ENCODE data around the gene SUPT3H. TPM values are rescaled to one million over a fixed set of nuclear protein-coding genes. Genes with fewer than 3 reads are reported as not detected.

The SUPT3H gene
- total RNA-seq, 1 experiment from 2014 or later, result 15.8 TPM

GRCh38 chr6:44837255-44837654 is 540.5 kb downstream of the SUPT3H start:
- no peak overlapping the region for H3K4me3 ChIP-seq
- H3K4me1 ChIP-seq, result no peaks in the 10 kb centered on the region
- H3K9me3 ChIP-seq (replicated peaks), result no peaks in the 10 kb centered on the region
- no peaks in the 10 kb centered on the region for H3K27me3 ChIP-seq
- DNase-seq, result no peak
- no peaks in the 10 kb centered on the region for H3K36me3 ChIP-seq
- H3K27ac ChIP-seq, result no peak overlapping the region

GRCh38 chr6:44833248-44833647 is 544.5 kb downstream of the SUPT3H start:
- H3K4me1 ChIP-seq, result peaks cover 15% of the 10 kb centered on the region
- no peaks in the 10 kb centered on the region for H3K36me3 ChIP-seq
- no peaks in the 10 kb centered on the region for H3K27me3 ChIP-seq
- no peak overlapping the region for H3K4me3 ChIP-seq
- DNase-seq, result no peak
- H3K27ac ChIP-seq, result no peak overlapping the region
- no peaks in the 10 kb centered on the region for H3K9me3 ChIP-seq (replicated peaks)

- DNase-seq, result peak; percentile 21 to 24
- H3K27me3 ChIP-seq, result no peaks in the 10 kb centered on the region
- no peaks in the 10 kb centered on the region for H3K9me3 ChIP-seq (replicated peaks)
- peaks cover 15% of the 10 kb centered on the region for H3K4me1 ChIP-seq
- no peak overlapping the region for H3K4me3 ChIP-seq
- no peak overlapping the region for H3K27ac ChIP-seq
- no peaks in the 10 kb centered on the region for H3K36me3 ChIP-seq
Observed at GRCh38 chr6:44831002-44831610, 546.6 kb downstream of the SUPT3H start.

- peaks cover 15% of the 10 kb centered on the region for H3K4me1 ChIP-seq
- no peaks in the 10 kb centered on the region for H3K36me3 ChIP-seq
- no peak overlapping the region for H3K27ac ChIP-seq
- no peak overlapping the region for H3K4me3 ChIP-seq
- H3K9me3 ChIP-seq (replicated peaks), result no peaks in the 10 kb centered on the region
- DNase-seq, result no peak
- H3K27me3 ChIP-seq, result no peaks in the 10 kb centered on the region
Observed at GRCh38 chr6:44829836-44830235, 547.9 kb downstream of the SUPT3H start.

GRCh38 chr6:44828780-44829179 is 549.0 kb downstream of the SUPT3H start:
- Histone ChIP-seq H3K27me3 (no peaks in the 10 kb centered on the region), H3K27ac (no peak overlapping the region), H3K36me3 (no peaks in the 10 kb centered on the region), H3K4me3 (no peak overlapping the region), H3K4me1 (peaks cover 15% of the 10 kb centered on the region), H3K9me3 (replicated peaks) (no peaks in the 10 kb centered on the region)
- DNase-seq, result no peak

GRCh38 chr6:44826025-44826676 is 551.6 kb downstream of the SUPT3H start:
- DNase-seq, result no peak
- no peak overlapping the region for H3K4me3 ChIP-seq
- no peak overlapping the region for H3K27ac ChIP-seq
- H3K9me3 ChIP-seq (replicated peaks), result no peaks in the 10 kb centered on the region
- H3K27me3 ChIP-seq, result no peaks in the 10 kb centered on the region
- H3K4me1 ChIP-seq, result peaks cover 10% of the 10 kb centered on the region
- H3K36me3 ChIP-seq, result no peaks in the 10 kb centered on the region

GRCh38 chr6:44825273-44825672 is 552.5 kb downstream of the SUPT3H start:
- no peak overlapping the region for H3K27ac ChIP-seq
- H3K9me3 ChIP-seq (replicated peaks), result no peaks in the 10 kb centered on the region
- DNase-seq, result no peak
- no peak overlapping the region for H3K4me3 ChIP-seq
- peaks cover 3% of the 10 kb centered on the region for H3K4me1 ChIP-seq
- no peaks in the 10 kb centered on the region for H3K27me3 ChIP-seq
- H3K36me3 ChIP-seq, result no peaks in the 10 kb centered on the region

GRCh38 chr6:44824567-44824966 is 553.2 kb downstream of the SUPT3H start:
- Histone ChIP-seq H3K36me3 (no peaks in the 10 kb centered on the region), H3K9me3 (replicated peaks) (no peaks in the 10 kb centered on the region), H3K4me1 (no peaks in the 10 kb centered on the region), H3K27me3 (no peaks in the 10 kb centered on the region), H3K4me3 (no peak overlapping the region), H3K27ac (no peak overlapping the region)
- no peak for DNase-seq

GRCh38 chr6:44820759-44821158 is 557.0 kb downstream of the SUPT3H start:
- H3K4me3 ChIP-seq, result no peak overlapping the region
- no peaks in the 10 kb centered on the region for H3K9me3 ChIP-seq (replicated peaks)
- no peaks in the 10 kb centered on the region for H3K4me1 ChIP-seq
- H3K27me3 ChIP-seq, result no peaks in the 10 kb centered on the region
- no peak for DNase-seq
- no peak overlapping the region for H3K27ac ChIP-seq
- no peaks in the 10 kb centered on the region for H3K36me3 ChIP-seq

- no peaks in the 10 kb centered on the region for H3K4me1 ChIP-seq
- DNase-seq, result no peak
- H3K4me3 ChIP-seq, result no peak overlapping the region
- no peak overlapping the region for H3K27ac ChIP-seq
- no peaks in the 10 kb centered on the region for H3K9me3 ChIP-seq (replicated peaks)
- H3K36me3 ChIP-seq, result no peaks in the 10 kb centered on the region
- H3K27me3 ChIP-seq, result no peaks in the 10 kb centered on the region
Observed at GRCh38 chr6:44820321-44820720, 557.4 kb downstream of the SUPT3H start.

GRCh38 chr6:44811456-44811855 is 566.3 kb downstream of the SUPT3H start:
- H3K27me3 ChIP-seq, result no peaks in the 10 kb centered on the region
- H3K27ac ChIP-seq, result no peak overlapping the region
- no peak overlapping the region for H3K4me3 ChIP-seq
- DNase-seq, result no peak
- H3K9me3 ChIP-seq (replicated peaks), result no peaks in the 10 kb centered on the region; the same call in 1 of the 2 replicates
- no peaks in the 10 kb centered on the region for H3K36me3 ChIP-seq
- H3K4me1 ChIP-seq, result no peaks in the 10 kb centered on the region

GRCh38 chr6:44809258-44809657 is 568.5 kb downstream of the SUPT3H start:
- Histone ChIP-seq H3K9me3 (replicated peaks) (no peaks in the 10 kb centered on the region; the same call in 1 of the 2 replicates), H3K27me3 (no peaks in the 10 kb centered on the region), H3K4me1 (0 out of 2 replicates have a peak, but pooled peaks cover 6% of the 10 kb centered on the region), H3K4me3 (no peak overlapping the region), H3K36me3 (no peaks in the 10 kb centered on the region), H3K27ac (no peak overlapping the region)
- no peak for DNase-seq

GRCh38 chr6:44808148-44808547 is 569.6 kb downstream of the SUPT3H start:
- no peaks in the 10 kb centered on the region for H3K27me3 ChIP-seq
- H3K9me3 ChIP-seq (replicated peaks), result no peaks in the 10 kb centered on the region; the same call in 1 of the 2 replicates
- no peak overlapping the region for H3K4me3 ChIP-seq
- 0 out of 2 replicates have a peak, but pooled peaks cover 6% of the 10 kb centered on the region for H3K4me1 ChIP-seq
- no peak overlapping the region for H3K27ac ChIP-seq
- no peaks in the 10 kb centered on the region for H3K36me3 ChIP-seq
- no peak for DNase-seq

- no peaks in the 10 kb centered on the region for H3K36me3 ChIP-seq
- no peak overlapping the region for H3K27ac ChIP-seq
- DNase-seq, result no peak
- no peak overlapping the region for H3K4me3 ChIP-seq
- H3K4me1 ChIP-seq, result peaks cover 9% of the 10 kb centered on the region
- no peaks in the 10 kb centered on the region for H3K27me3 ChIP-seq
- no peaks in the 10 kb centered on the region; the same call in 1 of the 2 replicates for H3K9me3 ChIP-seq (replicated peaks)
Observed at GRCh38 chr6:44806656-44807055, 571.1 kb downstream of the SUPT3H start.

GRCh38 chr6:44805238-44805846 is 572.4 kb downstream of the SUPT3H start:
- no peak overlapping the region for H3K27ac ChIP-seq
- no peaks in the 10 kb centered on the region for H3K27me3 ChIP-seq
- no peak for DNase-seq
- H3K4me1 ChIP-seq, result peaks cover 22% of the 10 kb centered on the region
- no peaks in the 10 kb centered on the region; the same call in 1 of the 2 replicates for H3K9me3 ChIP-seq (replicated peaks)
- H3K4me3 ChIP-seq, result no peak overlapping the region
- H3K36me3 ChIP-seq, result no peaks in the 10 kb centered on the region
